Measurements from ENCODE around the gene MS4A10. TPM values are rescaled to one million over a fixed set of nuclear protein-coding genes. Genes with fewer than 3 reads are reported as not detected.

MS4A10 gene
- total and polyA plus RNA-seq, 2 of the 8 experiments (the other 6 are each of a cell fraction or from before 2014, with no cell fraction given): not detected

DNA sequence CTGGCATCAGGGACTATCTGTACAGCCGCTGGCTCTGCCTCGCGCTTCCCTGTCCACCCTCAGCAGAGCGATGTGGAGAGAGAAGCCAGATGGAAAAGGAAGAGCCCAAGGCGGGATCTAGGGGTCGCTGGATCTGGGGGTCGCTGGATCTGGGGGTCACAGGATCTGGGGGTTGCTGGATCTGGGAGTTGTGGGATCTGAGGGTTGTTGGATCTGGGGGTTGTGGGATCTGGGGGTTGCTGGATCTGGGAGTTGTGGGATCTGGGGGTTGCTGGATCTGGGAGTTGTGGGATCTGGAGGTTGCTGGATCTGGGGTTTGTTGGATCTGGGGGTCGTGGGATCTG, 2.0 kb upstream of the MS4A10 start:
- Histone ChIP-seq H2BK15ac (ENCODE audit: low read length) (no peak overlapping the region), H3K4me1 (replicated peaks in 1 of 4; ENCODE audit: control insufficient read depth in 3 of 4, insufficient read depth in 4 of 4, low read length in 3 of 4) (no peaks in the 10 kb centered on the region; a peak in 1 of 7 replicates), H2BK5ac (ENCODE audit: low read depth, low read length) (no peak overlapping the region), H3K18ac (ENCODE audit: extremely low read depth, low read length) (no peak overlapping the region), H3K4me2 (ENCODE audit: insufficient read depth in 1 of 2, low read depth in 2 of 2, low read length in 2 of 2) (no peak overlapping the region), H2AFZ (ENCODE audit: low read length) (no peak overlapping the region), H3K27me3 (replicated peaks in 1 of 4; ENCODE audit: control insufficient read depth in 3 of 4, extremely low read depth in 1 of 4, insufficient read depth in 3 of 4, low read length in 3 of 4) (no peaks in the 10 kb centered on the region; a peak in 1 of 7 replicates), H3K56ac (replicated peaks; ENCODE audit: insufficient read length, low read depth, low read length) (no peak overlapping the region), H3K79me2 (ENCODE audit: control insufficient read depth in 1 of 2, insufficient read depth in 2 of 2, low read length in 2 of 2) (no peaks in the 10 kb centered on the region), H3K14ac (ENCODE audit: insufficient read length) (no peak overlapping the region), H4K8ac (ENCODE audit: extremely low read depth, insufficient read depth, low read length) (no peak overlapping the region; the same call in 1 of the 2 replicates), H4K5ac (ENCODE audit: insufficient read length, low read depth, low read length) (no peak overlapping the region), H4K91ac (replicated peaks; ENCODE audit: insufficient read length, low read length) (no peak overlapping the region), H3K9me3 (ENCODE audit: insufficient read depth in 2 of 2, low read depth in 1 of 2, low read length in 1 of 2) (0 out of 4 replicates have a peak, but pooled peaks cover 0 to 3% of the 10 kb centered on the region in 2 experiments), H2AK5ac (ENCODE audit: low read depth, low read length) (no peak overlapping the region), H3K4me3 (ENCODE audit: extremely low read depth in 1 of 4, insufficient read depth in 2 of 4, low read depth in 3 of 4, low read length in 4 of 4) (no peak overlapping the region), H4K20me1 (replicated peaks in 1 of 2; ENCODE audit: control insufficient read depth in 1 of 2, insufficient read depth in 2 of 2, low read length in 2 of 2) (no peaks in the 10 kb centered on the region), H2BK120ac (replicated peaks; ENCODE audit: low read depth, low read length) (no peak overlapping the region), H3K9ac (replicated peaks in 1 of 4; ENCODE audit: extremely low read depth in 1 of 4, low read depth in 3 of 4, low read length in 3 of 4) (no peak overlapping the region), H3K23ac (ENCODE audit: insufficient read length) (no peak overlapping the region), H3K4ac (replicated peaks; ENCODE audit: insufficient read length, low read depth, low read length) (no peak overlapping the region), H2BK20ac (ENCODE audit: low read length) (no peak overlapping the region), H3K36me3 (ENCODE audit: control insufficient read depth in 2 of 4, insufficient read depth in 4 of 4, low read length in 3 of 4) (no peaks in the 10 kb centered on the region), H3K23me2 (ENCODE audit: low read depth, low read length) (no peaks in the 10 kb centered on the region), H3K79me1 (ENCODE audit: low read depth, low read length) (no peaks in the 10 kb centered on the region), H2BK12ac (ENCODE audit: low read depth, low read length) (no peak overlapping the region), H3K27ac (ENCODE audit: low read depth, low read length) (no peak overlapping the region)
- POLR2A ChIA-PET (ENCODE audit: partially characterized antibody): no interaction called here
- 90% methylated on average over 7 of the region's 8 CpGs; no CpG with 5 or more reads in 1 of the 2 experiments for WGBS, 2 experiments (ENCODE audit: extremely low coverage in 1 of 2, insufficient coverage in 1 of 2, insufficient read length in 1 of 2, insufficient replicate concordance in 2 of 2, low coverage in 1 of 2, low lambda C conversion rate in 2 of 2, missing lambda C conversion rate in 1 of 2)
- DNase-seq (ENCODE audit: low read depth in 1 of 2, low spot score in 2 of 2) (no peak), FAIRE-seq (no peak)
- CTCF ChIA-PET (ENCODE audit: partially characterized antibody): interaction anchor here (0.8 to 1.1 kb wide), 2 partner anchors 21 to 55 kb away, joined by 3 read pairs; no protein-coding TSS in a partner anchor
- no peak for TF ChIP-seq CEBPB (IDR thresholded peaks at IDR 0.05; ENCODE audit: low read depth, low read length)
- TF ChIP-seq, protein P1, sequence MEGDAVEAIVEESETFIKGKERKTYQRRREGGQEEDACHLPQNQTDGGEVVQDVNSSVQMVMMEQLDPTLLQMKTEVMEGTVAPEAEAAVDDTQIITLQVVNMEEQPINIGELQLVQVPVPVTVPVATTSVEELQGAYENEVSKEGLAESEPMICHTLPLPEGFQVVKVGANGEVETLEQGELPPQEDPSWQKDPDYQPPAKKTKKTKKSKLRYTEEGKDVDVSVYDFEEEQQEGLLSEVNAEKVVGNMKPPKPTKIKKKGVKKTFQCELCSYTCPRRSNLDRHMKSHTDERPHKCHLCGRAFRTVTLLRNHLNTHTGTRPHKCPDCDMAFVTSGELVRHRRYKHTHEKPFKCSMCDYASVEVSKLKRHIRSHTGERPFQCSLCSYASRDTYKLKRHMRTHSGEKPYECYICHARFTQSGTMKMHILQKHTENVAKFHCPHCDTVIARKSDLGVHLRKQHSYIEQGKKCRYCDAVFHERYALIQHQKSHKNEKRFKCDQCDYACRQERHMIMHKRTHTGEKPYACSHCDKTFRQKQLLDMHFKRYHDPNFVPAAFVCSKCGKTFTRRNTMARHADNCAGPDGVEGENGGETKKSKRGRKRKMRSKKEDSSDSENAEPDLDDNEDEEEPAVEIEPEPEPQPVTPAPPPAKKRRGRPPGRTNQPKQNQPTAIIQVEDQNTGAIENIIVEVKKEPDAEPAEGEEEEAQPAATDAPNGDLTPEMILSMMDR (IDR thresholded peaks at IDR 0.05; ENCODE audit: control extremely low read depth in 1 of 3, insufficient read depth in 1 of 3, low read depth in 1 of 3, low read length in 3 of 3): no peak

All from H1 (cell line).